ENCODE data around the gene HMSD. TPM values are rescaled to one million over a fixed set of nuclear protein-coding genes. Genes with fewer than 3 reads are reported as not detected.

HMSD gene
- total RNA-seq, 2 donors from 2014 or later, result not detected

- no peaks in the 10 kb centered on the region for H3K27me3 ChIP-seq (replicated peaks; ENCODE audit: insufficient read depth)
- WGBS, result 7% methylated on average over 1 of the region's 1 CpG
- TF ChIP-seq, protein P1, sequence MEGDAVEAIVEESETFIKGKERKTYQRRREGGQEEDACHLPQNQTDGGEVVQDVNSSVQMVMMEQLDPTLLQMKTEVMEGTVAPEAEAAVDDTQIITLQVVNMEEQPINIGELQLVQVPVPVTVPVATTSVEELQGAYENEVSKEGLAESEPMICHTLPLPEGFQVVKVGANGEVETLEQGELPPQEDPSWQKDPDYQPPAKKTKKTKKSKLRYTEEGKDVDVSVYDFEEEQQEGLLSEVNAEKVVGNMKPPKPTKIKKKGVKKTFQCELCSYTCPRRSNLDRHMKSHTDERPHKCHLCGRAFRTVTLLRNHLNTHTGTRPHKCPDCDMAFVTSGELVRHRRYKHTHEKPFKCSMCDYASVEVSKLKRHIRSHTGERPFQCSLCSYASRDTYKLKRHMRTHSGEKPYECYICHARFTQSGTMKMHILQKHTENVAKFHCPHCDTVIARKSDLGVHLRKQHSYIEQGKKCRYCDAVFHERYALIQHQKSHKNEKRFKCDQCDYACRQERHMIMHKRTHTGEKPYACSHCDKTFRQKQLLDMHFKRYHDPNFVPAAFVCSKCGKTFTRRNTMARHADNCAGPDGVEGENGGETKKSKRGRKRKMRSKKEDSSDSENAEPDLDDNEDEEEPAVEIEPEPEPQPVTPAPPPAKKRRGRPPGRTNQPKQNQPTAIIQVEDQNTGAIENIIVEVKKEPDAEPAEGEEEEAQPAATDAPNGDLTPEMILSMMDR (IDR thresholded peaks at IDR 0.05), result peak; percentile 16 to 72 (median 66)
- TF ChIP-seq POLR2AphosphoS5 (IDR thresholded peaks at IDR 0.05) (peak; percentile 37), POLR2A (IDR thresholded peaks at IDR 0.05) (no peak)
- H3K9me3 ChIP-seq, result no peaks in the 10 kb centered on the region
- intact Hi-C loops (cut with DNase I), result loop anchor here (5.0 kb wide), 1 partner anchor 34 kb away; no protein-coding TSS in a partner anchor
- H3K4me1 ChIP-seq (replicated peaks), result no peaks in the 10 kb centered on the region
- no peak overlapping the region for H3K4me3 ChIP-seq
- peak; percentile 52 for DNase-seq (ENCODE audit: low spot score)
- no peaks in the 10 kb centered on the region for H3K36me3 ChIP-seq
- H3K27ac ChIP-seq, result no peak overlapping the region
Measured at GRCh38 chr18:63963615-63964256, 14.6 kb downstream of the HMSD start.

DNA sequence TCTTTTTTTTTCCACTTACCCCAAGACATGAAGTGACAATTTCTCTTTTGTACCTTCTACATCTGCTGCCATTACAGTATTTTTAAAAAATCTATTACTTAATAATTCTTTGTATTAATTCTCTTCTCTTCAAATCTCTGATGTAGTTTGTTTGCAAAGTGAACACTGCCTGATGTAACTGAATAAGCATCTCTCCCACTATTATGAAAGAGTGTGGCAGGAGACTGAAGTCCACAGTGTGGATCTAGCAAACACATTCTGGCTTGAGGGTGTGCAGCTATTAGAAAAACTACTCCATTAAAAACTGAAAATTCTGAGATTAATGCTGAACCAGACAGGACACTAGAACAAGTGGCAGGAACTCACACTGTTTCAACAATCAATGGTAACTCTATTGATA is 15.8 kb downstream of the HMSD start:
- Histone ChIP-seq H3K36me3 (no peaks in the 10 kb centered on the region), H3K4me3 (no peak overlapping the region), H3K27me3 (replicated peaks; ENCODE audit: insufficient read depth) (no peaks in the 10 kb centered on the region), H3K4me1 (replicated peaks) (no peaks in the 10 kb centered on the region), H3K9me3 (no peaks in the 10 kb centered on the region), H3K27ac (no peak overlapping the region)
- TF ChIP-seq POLR2AphosphoS5 (IDR thresholded peaks at IDR 0.05), result no peak
- TF ChIP-seq, protein P1 (IDR thresholded peaks at IDR 0.05), result no peak
- no peak for TF ChIP-seq POLR2A (IDR thresholded peaks at IDR 0.05)
- DNase-seq (ENCODE audit: low spot score), result no peak
- intact Hi-C loops (cut with DNase I), result loop anchor here (5.0 kb wide), 1 partner anchor 32 kb away; no protein-coding TSS in a partner anchor

- Histone ChIP-seq H3K4me3 (no peak overlapping the region), H3K36me3 (no peaks in the 10 kb centered on the region), H3K27me3 (replicated peaks; ENCODE audit: insufficient read depth) (no peaks in the 10 kb centered on the region), H3K27ac (no peak overlapping the region), H3K9me3 (no peaks in the 10 kb centered on the region), H3K4me1 (replicated peaks) (no peaks in the 10 kb centered on the region)
- WGBS, result 70% methylated on average over 5 of the region's 5 CpGs
- TF ChIP-seq POLR2A (IDR thresholded peaks at IDR 0.05) (no peak), POLR2AphosphoS5 (IDR thresholded peaks at IDR 0.05) (no peak)
- TF ChIP-seq, protein P1 (IDR thresholded peaks at IDR 0.05), result no peak
- intact Hi-C loops (cut with DNase I), result no loop called here
- no peak for DNase-seq (ENCODE audit: low spot score)
Measured at GRCh38 chr18:63965716-63966330, 16.7 kb downstream of the HMSD start.

DNA sequence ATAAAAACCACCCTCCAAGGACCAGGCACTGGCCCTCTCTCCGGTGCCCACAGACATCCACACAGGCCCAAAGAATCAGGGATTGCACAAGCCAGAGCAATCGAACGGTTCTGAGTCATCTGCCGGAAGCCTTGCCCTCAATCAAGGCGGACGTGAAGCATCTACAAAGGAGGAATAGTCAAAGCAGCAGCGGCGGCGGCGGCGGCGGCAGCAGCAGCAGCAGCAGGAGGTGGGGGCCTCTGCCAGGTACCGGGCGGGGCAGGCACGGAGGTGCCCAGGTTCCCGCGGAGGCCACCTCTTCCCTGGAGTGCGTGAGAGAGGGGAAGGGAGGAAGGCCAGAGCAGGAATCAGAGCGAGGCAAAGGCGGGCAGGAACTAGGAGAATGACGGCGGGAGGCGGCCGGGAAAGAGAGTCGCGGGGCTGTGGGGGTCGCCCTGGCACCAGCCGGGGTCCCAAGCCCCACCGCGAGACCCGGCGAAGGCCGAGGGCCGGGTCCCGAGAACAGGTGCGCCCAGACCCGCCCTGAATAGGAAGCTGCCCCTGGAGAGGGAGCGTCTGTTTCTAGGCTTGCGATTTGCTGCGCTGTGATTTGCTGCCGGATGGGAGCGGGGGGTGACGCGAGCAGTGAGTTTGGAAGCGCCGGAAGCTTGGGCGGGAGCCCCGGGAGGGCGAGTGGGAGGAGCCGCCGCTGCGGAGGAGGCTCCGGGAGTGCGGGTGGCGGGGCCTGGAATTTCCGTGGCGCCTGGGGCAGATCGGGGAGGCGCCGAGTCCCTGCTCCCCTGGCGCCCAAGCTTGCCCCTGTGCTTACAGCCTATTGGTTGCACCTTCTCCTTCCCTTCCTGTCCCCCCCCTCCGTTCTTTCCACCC is 21.1 kb downstream of the HMSD start, which contains the start of gene SERPINB8:
TSS of gene SERPINB8 (plus strand) at position 140 of the 867 bp plus-strand sequence. CDS start 8,228 bp downstream, outside the sequence.
- peak within 1 kb of the TSS; percentile 69 to 74 for H3K4me3 ChIP-seq
- H3K9me3 ChIP-seq, result no peaks in the 10 kb centered on the region
- no peaks in the 10 kb centered on the region for H3K4me1 ChIP-seq (replicated peaks)
- H3K27me3 ChIP-seq (replicated peaks; ENCODE audit: insufficient read depth), result no peaks in the 10 kb centered on the region
- TF ChIP-seq POLR2AphosphoS5 (IDR thresholded peaks at IDR 0.05) (peak; percentile 90), POLR2A (IDR thresholded peaks at IDR 0.05) (peak; percentile 84)
- TF ChIP-seq, protein P1 (IDR thresholded peaks at IDR 0.05), result peak in 1 of 4 experiments; percentile 8
- no peaks in the 10 kb centered on the region for H3K36me3 ChIP-seq
- intact Hi-C loops (cut with DNase I), result no loop called here
- H3K27ac ChIP-seq, result peak within 1 kb of the TSS; percentile 92 to 95
- under 1% methylated on average over 62 of the region's 62 CpGs for WGBS
- DNase-seq (ENCODE audit: low spot score), result peak; percentile 94
